Kidney epithelial cell (primary cell): ENCODE results near the gene GSE1. TPM values are rescaled to one million over a fixed set of nuclear protein-coding genes. Genes with fewer than 3 reads are reported as not detected.

Experiments used
- DNase-seq: peaks from one replicate; pipeline ENCODE4 v3.0.0-alpha.2; 2010; ENCODE audit warnings: low read depth
- H3K27me3 ChIP-seq: 2 replicates; pipeline ENCODE4 v1.6.0; 2011; ENCODE audit warnings: low read length; ENCODE audit not compliant: control insufficient read depth, insufficient read depth
- H3K36me3 ChIP-seq: 2 replicates; pipeline ENCODE4 v1.5.1; 2011; ENCODE audit warnings: low read length; ENCODE audit not compliant: control insufficient read depth, insufficient read depth
- H3K4me3 ChIP-seq: 2 replicates; pipeline ENCODE4 v1.5.1; 2011; ENCODE audit warnings: low read depth, mild to moderate bottlenecking, control low read depth, low read length
- total RNA-seq: library from RNA; depleted of rRNA; stranded (reverse); fragments of >200 nt; gene quantifications from 2 replicates; pipeline ENCODE4 v1.2.3, GENCODE V29; 2015
- TF ChIP-seq, protein P1 (sequence below): IDR thresholded peaks from 2 replicates; pipeline ENCODE4 v1.5.1; 2011; ENCODE audit warnings: mild to moderate bottlenecking, moderate library complexity, low read length, control low read depth, inconsistent platforms; ENCODE audit not compliant: insufficient read depth, poor library complexity, severe bottlenecking

GSE1 gene
- total RNA-seq, 1 donor from 2014 or later, result 25.7 TPM

GRCh38 chr16:85667841-85668413 is 54.8 kb downstream of the GSE1 start:
- Histone ChIP-seq H3K36me3 (peaks cover 8% of the 10 kb centered on the region), H3K4me3 (no peak overlapping the region), H3K27me3 (no peaks in the 10 kb centered on the region)
- DNase-seq, result no peak
- TF ChIP-seq, protein P1, sequence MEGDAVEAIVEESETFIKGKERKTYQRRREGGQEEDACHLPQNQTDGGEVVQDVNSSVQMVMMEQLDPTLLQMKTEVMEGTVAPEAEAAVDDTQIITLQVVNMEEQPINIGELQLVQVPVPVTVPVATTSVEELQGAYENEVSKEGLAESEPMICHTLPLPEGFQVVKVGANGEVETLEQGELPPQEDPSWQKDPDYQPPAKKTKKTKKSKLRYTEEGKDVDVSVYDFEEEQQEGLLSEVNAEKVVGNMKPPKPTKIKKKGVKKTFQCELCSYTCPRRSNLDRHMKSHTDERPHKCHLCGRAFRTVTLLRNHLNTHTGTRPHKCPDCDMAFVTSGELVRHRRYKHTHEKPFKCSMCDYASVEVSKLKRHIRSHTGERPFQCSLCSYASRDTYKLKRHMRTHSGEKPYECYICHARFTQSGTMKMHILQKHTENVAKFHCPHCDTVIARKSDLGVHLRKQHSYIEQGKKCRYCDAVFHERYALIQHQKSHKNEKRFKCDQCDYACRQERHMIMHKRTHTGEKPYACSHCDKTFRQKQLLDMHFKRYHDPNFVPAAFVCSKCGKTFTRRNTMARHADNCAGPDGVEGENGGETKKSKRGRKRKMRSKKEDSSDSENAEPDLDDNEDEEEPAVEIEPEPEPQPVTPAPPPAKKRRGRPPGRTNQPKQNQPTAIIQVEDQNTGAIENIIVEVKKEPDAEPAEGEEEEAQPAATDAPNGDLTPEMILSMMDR, result no peak

- Histone ChIP-seq H3K4me3 (no peak overlapping the region), H3K27me3 (no peaks in the 10 kb centered on the region), H3K36me3 (peaks cover 7% of the 10 kb centered on the region)
- no peak for DNase-seq
- TF ChIP-seq, protein P1, result no peak
Observed at GRCh38 chr16:85668676-85669424, 55.7 kb downstream of the GSE1 start.

DNA sequence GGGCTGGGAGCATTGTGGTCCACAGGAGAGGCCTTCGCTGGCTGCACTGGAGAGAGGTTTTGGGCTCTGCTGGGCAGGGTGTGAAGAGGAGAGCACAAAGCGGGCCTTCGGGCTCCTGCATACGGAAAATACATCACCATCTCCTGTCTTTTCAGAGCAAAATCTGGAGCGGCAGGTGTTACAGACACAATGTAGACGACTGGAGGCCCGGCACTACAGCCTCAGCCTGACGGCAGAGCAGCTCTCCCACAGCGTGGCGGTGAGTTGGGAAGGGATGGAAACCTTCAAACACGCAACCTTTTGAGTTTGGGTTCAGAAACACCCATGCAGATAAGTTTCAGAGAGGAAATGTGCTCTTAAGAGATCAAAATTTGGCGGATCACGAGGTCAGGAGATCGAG is 57.7 kb downstream of the GSE1 start:
- Histone ChIP-seq H3K36me3 (peaks cover 8% of the 10 kb centered on the region), H3K27me3 (no peaks in the 10 kb centered on the region), H3K4me3 (no peak overlapping the region)
- no peak for DNase-seq
- TF ChIP-seq, protein P1, result no peak

DNA sequence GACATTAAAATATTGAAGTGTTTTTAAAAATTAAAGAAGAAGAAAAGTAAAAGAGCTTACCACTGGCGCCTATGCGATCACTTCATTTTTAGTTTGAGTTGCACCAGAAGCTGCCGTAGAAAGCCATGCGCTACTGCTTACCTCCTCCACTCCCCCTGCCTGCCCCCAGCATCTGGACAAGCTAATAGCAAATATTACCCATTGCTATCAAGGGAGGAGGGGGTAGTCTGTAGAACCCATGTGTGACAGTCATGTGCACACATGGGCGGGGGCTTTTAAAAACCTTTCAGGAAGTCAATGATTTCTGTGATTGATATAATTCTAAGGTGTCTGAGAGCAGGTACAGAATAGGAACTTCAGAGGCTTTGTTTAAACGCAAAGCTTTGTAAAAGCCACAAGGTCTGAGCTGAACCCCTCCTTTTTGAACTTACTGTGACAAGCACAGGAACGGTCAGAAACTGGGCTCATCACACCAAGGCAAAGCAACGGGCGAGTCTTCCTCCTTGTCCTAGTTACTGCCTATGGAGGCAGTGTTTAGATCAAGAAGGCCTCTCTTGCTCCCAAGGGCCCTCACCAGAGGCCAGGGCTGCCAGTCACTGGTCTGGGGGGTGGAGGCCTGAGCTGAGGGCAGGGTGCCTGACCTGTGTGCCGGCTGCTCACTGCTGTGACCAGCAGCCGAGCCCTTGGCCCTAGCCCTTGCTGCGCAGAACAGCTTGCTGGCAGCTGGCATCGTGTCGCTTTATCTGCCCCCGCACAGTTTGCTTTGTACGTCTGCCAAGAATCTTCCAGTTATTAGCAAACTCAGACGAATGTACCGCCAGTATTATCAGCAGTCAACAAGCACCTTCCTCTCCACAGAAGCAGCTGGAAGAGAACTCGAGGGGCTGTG is 60.7 kb downstream of the GSE1 start:
- Histone ChIP-seq H3K27me3 (no peaks in the 10 kb centered on the region), H3K36me3 (peaks cover 6% of the 10 kb centered on the region), H3K4me3 (no peak overlapping the region)
- no peak for DNase-seq
- TF ChIP-seq, protein P1, result no peak

GRCh38 chr16:85674418-85674755 is 61.3 kb downstream of the GSE1 start:
- TF ChIP-seq, protein P1, result no peak
- Histone ChIP-seq H3K27me3 (no peaks in the 10 kb centered on the region), H3K36me3 (peaks cover 4% of the 10 kb centered on the region), H3K4me3 (no peak overlapping the region)
- DNase-seq, result no peak
